GM12865 (cell line): ENCODE data around the gene PTH1R.

Experiments used
- DNase-seq: peaks from one replicate; pipeline ENCODE4 v3.0.0; 2010; ENCODE audit warnings: low read depth
- H3K4me3 ChIP-seq: 2 replicates; pipeline ENCODE4 v1.5.1; 2011; ENCODE audit warnings: mild to moderate bottlenecking, low read depth, low read length, control low read depth
- CTCF ChIP-seq: IDR thresholded peaks from 2 replicates; pipeline ENCODE4 v1.5.1; 2011; ENCODE audit warnings: low read length, control low read depth, low read depth, inconsistent platforms; ENCODE audit not compliant: insufficient read depth; ENCODE audit errors: missing control alignments

PTH1R gene

GRCh38 chr3:46950177-46950576, 72.7 kb downstream of the PTH1R start:
- DNase-seq = no peak
- H3K4me3 ChIP-seq = no peak overlapping the region
- no peak for TF ChIP-seq CTCF

GRCh38 chr3:46950650-46951241, 73.2 kb downstream of the PTH1R start:
- no peak overlapping the region for H3K4me3 ChIP-seq
- no peak for TF ChIP-seq CTCF
- no peak for DNase-seq

GRCh38 chr3:46952813-46953212, 75.3 kb downstream of the PTH1R start:
- no peak for DNase-seq
- no peak overlapping the region for H3K4me3 ChIP-seq
- no peak for TF ChIP-seq CTCF
